ENCODE results near the gene SLC37A2.
"Not testable (repeated sequence)": the region's sequence is repeated elsewhere in the genome, so short reads cannot be mapped to it uniquely, and the experiment has no call there.

SLC37A2 gene

GRCh38 chr11:125084057-125084416 is 20.9 kb downstream of the SLC37A2 start:
- no peak for TF ChIP-seq ZFX (IDR thresholded peaks at IDR 0.05; ENCODE audit: borderline replicate concordance)
- TF ChIP-seq CTCF (IDR thresholded peaks at IDR 0.05): no peak
- H3K27ac ChIP-seq: no peak overlapping the region

GRCh38 chr11:125084761-125085231 is 21.7 kb downstream of the SLC37A2 start:
- TF ChIP-seq CTCF (IDR thresholded peaks at IDR 0.05) (no peak), ZFX (IDR thresholded peaks at IDR 0.05; ENCODE audit: borderline replicate concordance) (no peak)
- no peak overlapping the region for H3K27ac ChIP-seq

DNA sequence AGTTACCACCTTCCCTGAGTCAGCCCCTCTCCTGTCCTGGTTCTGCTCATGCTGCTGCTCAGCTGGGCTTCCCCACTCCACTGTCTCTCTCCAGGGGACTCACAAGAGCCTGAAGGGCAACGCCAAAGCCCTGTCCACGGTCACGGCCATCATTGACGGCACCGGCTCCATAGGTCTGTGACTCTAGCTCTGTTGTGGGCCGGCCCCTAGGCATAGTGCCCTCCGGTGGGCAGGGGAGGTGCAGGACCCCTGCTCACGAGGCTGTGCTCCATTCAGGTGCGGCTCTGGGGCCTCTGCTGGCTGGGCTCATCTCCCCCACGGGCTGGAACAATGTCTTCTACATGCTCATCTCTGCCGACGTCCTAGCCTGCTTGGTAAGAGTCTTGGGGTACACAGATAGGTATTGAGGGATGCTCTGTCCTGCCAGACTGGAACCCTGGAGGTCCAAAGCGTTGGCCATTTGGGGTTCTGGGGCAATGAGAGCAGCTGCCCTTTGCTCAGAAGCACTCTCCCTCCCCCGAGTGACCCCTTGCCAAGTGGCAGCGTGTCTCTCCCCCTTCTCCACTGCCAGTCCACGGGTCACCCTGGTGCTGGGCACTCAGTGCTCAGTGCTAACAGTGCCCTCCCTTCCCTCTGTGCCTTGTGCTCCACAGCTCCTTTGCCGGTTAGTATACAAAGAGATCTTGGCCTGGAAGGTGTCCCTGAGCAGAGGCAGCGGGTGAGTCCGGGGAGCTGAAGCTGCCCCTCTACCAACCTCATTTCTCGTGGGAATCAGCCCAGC is 22.4 kb downstream of the SLC37A2 start:
- TF ChIP-seq ZFX (IDR thresholded peaks at IDR 0.05; ENCODE audit: borderline replicate concordance) (no peak), CTCF (IDR thresholded peaks at IDR 0.05) (no peak)
- no peak overlapping the region for H3K27ac ChIP-seq

DNA sequence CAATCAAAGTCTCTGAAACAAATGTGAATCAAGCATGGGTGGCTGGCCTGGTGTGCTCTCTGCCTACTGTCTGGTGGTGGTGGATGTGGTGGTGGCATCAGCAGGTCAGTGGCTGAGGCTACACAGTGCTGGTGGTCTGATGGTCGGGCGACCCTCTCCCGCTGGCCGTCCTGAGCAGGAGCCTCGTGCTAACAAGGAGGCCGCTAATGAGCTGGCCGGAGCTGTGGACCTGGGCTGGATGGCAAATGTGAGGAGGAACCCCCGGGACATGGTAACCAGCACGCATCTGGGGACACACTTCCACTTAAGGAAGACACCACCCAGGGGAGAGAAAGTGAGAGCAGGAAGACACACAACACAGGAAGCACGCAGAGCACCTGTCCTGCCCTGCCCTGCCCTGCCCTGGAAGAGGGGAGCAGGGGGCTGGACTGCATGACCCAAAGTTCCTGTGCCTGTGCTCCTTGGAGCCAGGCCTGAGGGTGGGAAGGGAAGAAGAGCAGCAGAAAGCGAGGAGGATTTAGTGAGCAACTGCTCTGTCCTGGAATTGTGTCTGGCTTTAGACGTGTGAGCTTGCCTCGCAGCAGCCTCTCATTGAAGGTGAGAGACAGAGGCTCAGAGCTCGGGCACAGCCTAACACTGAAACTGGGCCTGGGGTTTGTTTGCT is 23.7 kb downstream of the SLC37A2 start:
- TF ChIP-seq ZFX (IDR thresholded peaks at IDR 0.05; ENCODE audit: borderline replicate concordance) (no peak), CTCF (IDR thresholded peaks at IDR 0.05) (no peak)
- no peak overlapping the region for H3K27ac ChIP-seq

DNA sequence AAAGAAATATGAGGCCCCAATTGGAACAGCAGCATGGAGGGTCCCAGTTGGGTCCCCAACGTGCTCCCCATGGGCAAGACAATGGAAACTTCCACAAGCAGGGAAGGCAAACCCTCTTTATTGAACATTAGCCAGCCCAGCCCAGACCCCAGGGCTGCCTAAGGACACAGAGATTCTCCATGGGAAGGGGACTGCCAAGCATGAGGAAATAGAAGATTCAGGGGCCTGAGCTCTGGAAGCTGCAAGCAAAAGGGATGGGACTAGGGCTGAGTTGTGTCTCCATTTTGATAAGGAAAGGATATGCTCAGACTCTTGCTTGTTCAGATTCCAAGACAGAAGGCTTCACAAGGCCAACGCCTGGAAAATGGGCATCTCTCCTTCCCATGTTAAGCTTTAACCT is 25.0 kb downstream of the SLC37A2 start:
- no peak for TF ChIP-seq ZFX (IDR thresholded peaks at IDR 0.05; ENCODE audit: borderline replicate concordance)
- no peak for TF ChIP-seq CTCF (IDR thresholded peaks at IDR 0.05)
- H3K27ac ChIP-seq: no peak overlapping the region

DNA sequence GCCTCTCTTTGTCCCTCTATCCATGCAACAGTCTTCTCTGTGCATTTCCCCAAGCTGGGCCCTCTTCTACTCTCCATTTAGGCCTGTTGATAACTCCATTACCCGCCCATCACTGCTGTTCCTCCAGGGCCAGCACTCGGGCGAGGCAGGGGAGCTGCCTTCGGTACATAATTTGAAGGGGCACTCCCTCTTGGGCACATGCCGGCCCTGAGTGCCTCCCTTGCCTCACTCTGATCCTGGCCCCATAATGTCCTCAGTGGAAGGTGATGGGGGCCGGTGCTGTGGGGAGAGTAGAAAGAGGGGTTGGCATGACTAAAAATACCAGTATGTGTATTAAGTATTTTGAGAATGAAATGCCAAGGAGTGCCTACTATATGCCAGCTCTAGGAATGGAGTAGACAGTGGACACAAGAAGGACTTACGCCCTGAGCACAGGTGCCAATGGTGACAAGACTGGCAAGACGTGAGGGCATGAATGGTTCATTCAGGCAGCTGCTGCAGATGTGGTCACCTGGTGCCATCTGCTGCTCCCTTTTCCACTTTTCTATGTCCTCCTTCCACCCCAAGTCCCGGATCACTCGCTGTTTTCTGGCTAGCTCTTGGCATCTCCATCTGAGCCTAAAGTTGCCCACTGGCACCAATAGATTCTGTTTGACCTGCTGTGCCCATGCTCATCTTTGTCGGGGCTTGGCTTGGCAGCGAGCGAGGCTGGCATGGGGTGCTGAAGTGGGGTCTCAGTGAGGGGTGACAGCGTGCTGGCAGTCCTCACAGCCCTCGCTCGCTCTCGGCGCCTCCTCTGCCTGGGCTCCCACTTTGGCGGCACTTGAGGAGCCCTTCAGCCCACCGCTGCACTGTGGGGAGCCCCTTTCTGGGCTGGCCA is 25.7 kb downstream of the SLC37A2 start:
- no peak overlapping the region for H3K27ac ChIP-seq
- TF ChIP-seq ZFX (IDR thresholded peaks at IDR 0.05; ENCODE audit: borderline replicate concordance) (no peak), CTCF (IDR thresholded peaks at IDR 0.05) (no peak)

GRCh38 chr11:125089481-125089880 is 26.4 kb downstream of the SLC37A2 start:
- H3K27ac ChIP-seq: not testable (repeated sequence)

DNA sequence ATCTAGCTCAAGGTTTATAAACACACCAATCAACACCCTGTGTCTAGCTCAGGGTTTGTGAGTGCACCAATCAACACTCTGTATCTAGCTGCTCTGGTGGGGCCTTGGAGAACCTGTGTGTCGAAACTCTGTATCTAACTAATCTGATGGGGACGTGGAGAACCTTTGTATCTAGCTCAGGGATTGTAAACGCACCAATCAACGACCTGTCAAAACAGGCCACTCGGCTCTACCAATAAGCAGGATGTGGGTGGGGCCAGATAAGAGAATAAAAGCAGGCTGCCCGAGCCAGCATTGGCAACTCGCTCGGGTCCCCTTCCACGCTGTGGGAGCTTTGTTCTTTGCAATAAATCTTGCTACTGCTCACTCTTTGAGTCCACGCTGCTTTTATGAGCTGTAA is 27.0 kb downstream of the SLC37A2 start:
- H3K27ac ChIP-seq: not testable (repeated sequence)

Measured in 22Rv1 (cell line).